ENCODE measurements around the gene TNFRSF6B.
"Not testable (repeated sequence)": the region's sequence is repeated elsewhere in the genome, so short reads cannot be mapped to it uniquely, and the experiment has no call there.

The TNFRSF6B gene

DNA sequence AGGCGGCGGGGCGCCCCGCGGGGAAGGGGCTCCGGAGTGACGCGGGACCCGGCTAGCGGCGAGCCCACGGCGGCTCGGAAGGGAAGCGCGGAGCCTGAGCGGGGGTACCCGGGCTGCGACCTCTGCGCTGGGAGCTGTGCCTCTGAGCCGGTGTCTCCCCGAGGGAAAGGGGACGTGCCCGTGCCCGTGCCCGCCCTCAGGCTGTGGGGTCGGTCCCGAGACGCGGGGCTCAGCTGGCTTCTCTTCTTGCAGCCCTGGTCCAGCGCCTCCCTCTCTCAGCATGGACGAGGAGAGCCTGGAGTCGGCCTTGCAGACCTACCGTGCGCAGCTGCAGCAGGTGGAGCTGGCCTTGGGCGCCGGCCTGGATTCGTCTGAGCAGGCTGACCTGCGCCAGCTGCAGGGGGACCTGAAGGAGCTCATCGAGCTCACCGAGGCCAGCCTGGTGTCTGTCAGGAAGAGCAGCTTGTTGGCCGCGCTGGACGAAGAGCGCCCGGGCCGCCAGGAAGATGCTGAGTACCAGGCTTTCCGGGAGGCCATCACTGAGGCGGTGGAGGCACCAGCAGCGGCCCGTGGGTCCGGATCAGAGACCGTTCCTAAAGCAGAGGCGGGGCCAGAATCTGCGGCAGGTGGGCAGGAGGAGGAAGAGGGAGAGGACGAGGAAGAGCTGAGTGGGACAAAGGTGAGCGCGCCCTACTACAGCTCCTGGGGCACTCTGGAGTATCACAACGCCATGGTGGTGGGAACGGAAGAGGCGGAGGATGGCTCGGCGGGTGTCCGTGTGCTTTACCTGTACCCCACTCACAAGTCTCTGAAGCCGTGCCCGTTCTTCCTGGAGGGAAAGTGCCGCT is 12.1 kb downstream of the TNFRSF6B start:
- H3K4me3 ChIP-seq (ENCODE audit: low read length) = peak overlapping the region; percentile 76
- no peak for DNase-seq (ENCODE audit: low read depth)
- TF ChIP-seq, protein P1, sequence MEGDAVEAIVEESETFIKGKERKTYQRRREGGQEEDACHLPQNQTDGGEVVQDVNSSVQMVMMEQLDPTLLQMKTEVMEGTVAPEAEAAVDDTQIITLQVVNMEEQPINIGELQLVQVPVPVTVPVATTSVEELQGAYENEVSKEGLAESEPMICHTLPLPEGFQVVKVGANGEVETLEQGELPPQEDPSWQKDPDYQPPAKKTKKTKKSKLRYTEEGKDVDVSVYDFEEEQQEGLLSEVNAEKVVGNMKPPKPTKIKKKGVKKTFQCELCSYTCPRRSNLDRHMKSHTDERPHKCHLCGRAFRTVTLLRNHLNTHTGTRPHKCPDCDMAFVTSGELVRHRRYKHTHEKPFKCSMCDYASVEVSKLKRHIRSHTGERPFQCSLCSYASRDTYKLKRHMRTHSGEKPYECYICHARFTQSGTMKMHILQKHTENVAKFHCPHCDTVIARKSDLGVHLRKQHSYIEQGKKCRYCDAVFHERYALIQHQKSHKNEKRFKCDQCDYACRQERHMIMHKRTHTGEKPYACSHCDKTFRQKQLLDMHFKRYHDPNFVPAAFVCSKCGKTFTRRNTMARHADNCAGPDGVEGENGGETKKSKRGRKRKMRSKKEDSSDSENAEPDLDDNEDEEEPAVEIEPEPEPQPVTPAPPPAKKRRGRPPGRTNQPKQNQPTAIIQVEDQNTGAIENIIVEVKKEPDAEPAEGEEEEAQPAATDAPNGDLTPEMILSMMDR (conservative IDR thresholded peaks at IDR 0.05; ENCODE audit: low read depth, low read length) = no peak

DNA sequence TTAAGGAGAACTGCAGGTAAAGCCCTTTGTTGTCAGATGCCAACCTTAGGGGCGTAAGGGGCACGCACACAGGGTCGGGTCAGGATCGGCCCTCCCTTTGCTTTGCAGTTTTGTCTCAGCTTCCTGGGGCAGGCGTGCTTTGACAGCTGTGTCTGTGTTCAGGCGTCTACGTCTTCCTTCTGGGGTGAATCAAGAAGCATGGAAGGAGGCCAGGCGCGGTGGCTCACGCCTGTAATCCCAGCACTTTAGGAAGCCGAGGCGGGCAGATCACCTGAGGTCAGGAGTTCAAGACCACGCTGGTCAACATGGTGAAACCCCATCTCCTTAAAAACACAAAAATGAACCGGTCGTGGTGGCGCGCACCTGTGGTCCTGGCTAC is 12.7 kb downstream of the TNFRSF6B start:
- TF ChIP-seq, protein P1 (conservative IDR thresholded peaks at IDR 0.05; ENCODE audit: low read depth, low read length) = no peak
- DNase-seq (ENCODE audit: low read depth) = no peak
- H3K4me3 ChIP-seq (ENCODE audit: low read length) = peak overlapping the region; percentile 76

DNA sequence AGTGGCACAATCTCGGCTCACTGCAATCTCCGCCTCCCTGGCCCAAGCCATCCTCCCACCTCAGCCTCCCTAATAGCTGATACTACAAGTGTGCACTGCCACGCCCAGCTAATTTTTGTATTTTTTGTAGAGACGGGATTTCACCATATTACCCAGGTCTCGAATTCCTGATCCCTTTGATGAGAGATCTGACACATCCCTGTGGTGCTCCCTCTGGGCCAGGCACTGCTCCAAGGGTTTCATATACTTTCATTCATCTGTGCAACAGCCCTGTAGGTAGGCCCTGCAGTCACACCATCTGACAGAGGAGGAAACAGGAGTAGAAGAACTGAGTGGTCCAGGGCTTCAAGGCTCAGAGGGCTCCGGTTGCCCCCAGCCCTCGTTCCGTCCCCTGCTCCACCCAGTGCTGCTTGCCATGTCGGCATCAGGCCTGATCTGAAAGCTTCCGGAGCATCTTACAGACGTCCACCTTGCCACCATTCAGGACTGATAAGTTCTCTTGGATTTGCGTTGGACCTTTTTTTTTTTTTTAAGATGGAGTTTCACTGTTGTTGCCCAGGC is 14.7 kb downstream of the TNFRSF6B start:
- DNase-seq (ENCODE audit: low read depth) = no peak
- TF ChIP-seq, protein P1 (conservative IDR thresholded peaks at IDR 0.05; ENCODE audit: low read depth, low read length) = no peak
- no peak overlapping the region for H3K4me3 ChIP-seq (ENCODE audit: low read length)

DNA sequence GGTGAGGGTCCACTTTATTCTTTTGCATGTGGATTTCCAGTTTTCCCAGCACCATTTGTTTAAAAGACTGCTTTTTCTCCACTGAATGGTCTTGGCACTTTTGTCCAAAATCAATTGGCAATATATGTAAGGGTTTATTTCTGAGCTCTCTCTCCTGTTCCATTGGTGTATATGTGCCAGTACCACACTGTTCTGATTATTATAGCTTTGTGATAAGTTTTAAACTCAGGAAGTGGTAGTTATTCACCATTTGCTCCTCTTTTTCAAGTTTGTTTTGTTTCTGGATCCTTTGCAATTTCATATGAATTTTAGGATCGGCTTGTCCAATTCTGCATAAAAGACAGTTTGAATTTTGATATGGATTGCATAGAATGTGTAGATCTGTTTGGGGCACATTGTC is 15.7 kb downstream of the TNFRSF6B start:
- TF ChIP-seq, protein P1 (conservative IDR thresholded peaks at IDR 0.05; ENCODE audit: low read depth, low read length) = no peak
- H3K4me3 ChIP-seq (ENCODE audit: low read length) = no peak overlapping the region
- no peak for DNase-seq (ENCODE audit: low read depth)

DNA sequence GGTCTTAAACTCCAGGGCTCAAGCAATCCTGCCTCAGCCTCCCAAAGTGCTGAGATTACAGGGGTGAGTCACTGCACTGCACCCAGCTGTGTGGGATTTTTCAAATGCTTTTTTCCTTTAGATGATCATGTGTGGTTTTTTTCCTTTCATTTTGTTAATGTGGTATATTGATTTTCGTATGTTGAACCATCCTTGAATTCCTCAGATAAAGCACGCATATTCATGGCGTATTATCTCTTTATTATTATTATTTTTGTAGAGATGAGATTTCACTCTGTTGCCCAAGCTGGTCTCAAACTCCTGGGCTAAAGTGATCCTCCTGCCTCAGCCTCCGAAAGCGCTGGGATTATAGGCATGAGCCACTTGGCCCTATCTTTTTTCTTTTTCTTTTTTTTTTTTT is 18.4 kb downstream of the TNFRSF6B start:
- TF ChIP-seq, protein P1 (conservative IDR thresholded peaks at IDR 0.05; ENCODE audit: low read depth, low read length) = no peak
- DNase-seq (ENCODE audit: low read depth) = no peak
- no peak overlapping the region for H3K4me3 ChIP-seq (ENCODE audit: low read length)

DNA sequence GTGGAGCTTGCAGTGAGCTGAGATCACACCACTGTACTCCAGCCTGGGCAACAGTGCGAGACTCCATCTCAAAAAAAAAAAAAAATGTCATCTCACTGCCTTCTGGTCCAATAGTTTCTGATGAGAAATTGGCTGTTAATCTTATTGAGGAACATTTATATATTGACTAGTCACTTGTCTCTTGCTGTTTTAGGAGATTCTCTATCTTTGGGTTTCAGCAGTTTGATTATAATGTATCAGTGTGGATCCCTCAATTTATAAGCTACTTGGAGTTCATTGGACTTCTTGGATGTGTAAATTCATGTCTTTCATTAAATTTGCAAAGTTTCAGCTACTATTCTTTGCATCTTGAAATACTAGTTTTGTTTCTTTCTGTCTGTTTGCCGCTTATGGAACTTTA is 22.5 kb downstream of the TNFRSF6B start:
- TF ChIP-seq, protein P1 (conservative IDR thresholded peaks at IDR 0.05; ENCODE audit: low read depth, low read length) = no peak
- no peak overlapping the region for H3K4me3 ChIP-seq (ENCODE audit: low read length)
- no peak for DNase-seq (ENCODE audit: low read depth)

DNA sequence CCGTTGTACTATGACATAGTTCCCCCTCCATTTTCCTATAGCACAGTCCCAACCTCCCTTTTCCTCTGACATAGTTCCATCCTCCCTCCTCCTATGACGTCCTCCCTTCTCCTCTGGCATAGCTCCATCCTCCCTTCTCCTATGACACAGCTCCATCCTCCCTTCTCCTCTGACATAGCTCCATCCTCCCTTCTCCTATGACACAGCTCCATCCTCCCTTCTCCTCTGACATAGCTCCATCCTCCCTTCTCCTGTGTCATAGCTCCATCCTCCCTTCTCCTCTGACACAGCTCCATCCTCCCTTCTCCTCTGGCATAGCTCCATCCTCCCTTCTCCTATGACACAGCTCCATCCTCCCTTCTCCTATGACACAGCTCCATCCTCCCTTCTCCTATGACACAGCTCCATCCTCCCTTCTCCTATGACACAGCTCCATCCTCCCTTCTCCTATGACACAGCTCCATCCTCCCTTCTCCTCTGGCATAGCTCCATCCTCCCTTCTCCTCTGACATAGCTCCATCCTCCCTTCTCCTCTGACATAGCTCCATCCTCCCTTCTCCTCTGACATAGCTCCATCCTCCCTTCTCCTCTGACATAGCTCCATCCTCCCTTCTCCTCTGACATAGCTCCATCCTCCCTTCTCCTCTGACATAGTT is 26.6 kb downstream of the TNFRSF6B start:
- DNase-seq (ENCODE audit: low read depth); H3K4me3 ChIP-seq (ENCODE audit: low read length): not testable (repeated sequence)

DNA sequence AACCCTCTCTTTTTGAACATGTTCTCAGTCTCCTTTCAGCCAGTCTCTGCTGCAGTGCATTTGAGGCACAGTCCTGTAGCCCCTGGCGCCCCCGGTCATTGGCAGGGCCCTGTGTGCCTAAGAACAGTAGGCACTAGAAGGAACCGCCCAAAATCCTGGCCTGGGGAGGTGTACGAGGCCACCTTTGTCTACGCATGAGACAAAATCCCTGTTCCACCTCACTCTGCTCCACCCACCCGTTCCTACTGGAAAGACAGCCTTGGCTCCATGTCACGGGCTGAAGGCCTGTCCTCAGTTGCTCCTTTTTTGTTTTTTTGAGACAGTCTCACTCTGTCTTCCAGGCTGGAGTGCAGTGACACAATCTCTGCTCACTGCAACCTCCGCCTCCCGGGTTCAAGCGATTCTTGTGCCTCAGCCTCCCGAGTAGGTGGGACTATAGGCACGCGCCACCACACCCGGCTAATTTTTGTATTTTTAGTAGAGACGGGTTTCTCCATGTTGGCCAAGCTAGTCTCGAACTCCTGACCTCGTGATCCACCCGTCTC is 33.8 kb downstream of the TNFRSF6B start:
- not testable (repeated sequence) for H3K4me3 ChIP-seq (ENCODE audit: low read length)

More for the DNA sequence above, 33.8 kb downstream of the TNFRSF6B start:
- not testable (repeated sequence) for DNase-seq (ENCODE audit: low read depth)

Data from retinal pigment epithelial cell (primary cell).